PFSK-1 (cell line): Measurements from ENCODE around the gene TBC1D16.

Experiments
- POLR2AphosphoS5 ChIP-seq: IDR thresholded peaks from 2 replicates; pipeline ENCODE4 v1.6.1; 2012; ENCODE audit warnings: low read depth, mild to moderate bottlenecking, control low read depth, low read length, moderate library complexity
- TAF1 ChIP-seq: IDR thresholded peaks from 2 replicates; pipeline ENCODE4 v1.6.1; 2012; ENCODE audit warnings: low read length, control low read depth, borderline replicate concordance; ENCODE audit not compliant: insufficient read depth
- TF ChIP-seq, protein P1 (sequence below), 2 experiments: IDR thresholded peaks; 2 replicates each; pipeline versions ENCODE4 v1.6.1 to v1.8.0; 2011 to 2012; ENCODE audit warnings: low read depth in 2 of 2, low read length in 2 of 2, control low read depth in 1 of 2, inconsistent platforms in 1 of 2, mild to moderate bottlenecking in 1 of 2, moderate library complexity in 1 of 2; ENCODE audit not compliant: insufficient read depth in 1 of 2

DNA sequence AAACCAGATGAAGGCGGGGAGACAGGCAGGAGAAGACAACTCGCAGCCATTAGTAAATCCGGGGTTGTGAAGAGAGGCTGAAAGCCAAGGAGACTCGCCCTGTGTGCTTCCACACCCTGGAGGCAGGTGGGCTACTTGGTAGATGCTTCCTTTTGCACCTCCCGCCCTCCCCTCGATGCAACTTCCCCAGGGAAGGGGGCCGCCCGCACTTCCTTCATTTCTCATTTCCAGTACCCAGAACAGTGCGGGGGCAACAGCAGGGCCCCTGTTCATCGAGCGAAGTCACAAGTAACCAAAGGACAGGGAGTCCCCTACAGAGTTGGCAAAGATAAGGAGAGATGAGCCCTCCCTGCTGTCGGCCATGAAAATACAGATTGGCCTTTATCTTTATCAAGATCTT, 25.7 kb upstream of the TBC1D16 start:
- TF ChIP-seq, protein P1, sequence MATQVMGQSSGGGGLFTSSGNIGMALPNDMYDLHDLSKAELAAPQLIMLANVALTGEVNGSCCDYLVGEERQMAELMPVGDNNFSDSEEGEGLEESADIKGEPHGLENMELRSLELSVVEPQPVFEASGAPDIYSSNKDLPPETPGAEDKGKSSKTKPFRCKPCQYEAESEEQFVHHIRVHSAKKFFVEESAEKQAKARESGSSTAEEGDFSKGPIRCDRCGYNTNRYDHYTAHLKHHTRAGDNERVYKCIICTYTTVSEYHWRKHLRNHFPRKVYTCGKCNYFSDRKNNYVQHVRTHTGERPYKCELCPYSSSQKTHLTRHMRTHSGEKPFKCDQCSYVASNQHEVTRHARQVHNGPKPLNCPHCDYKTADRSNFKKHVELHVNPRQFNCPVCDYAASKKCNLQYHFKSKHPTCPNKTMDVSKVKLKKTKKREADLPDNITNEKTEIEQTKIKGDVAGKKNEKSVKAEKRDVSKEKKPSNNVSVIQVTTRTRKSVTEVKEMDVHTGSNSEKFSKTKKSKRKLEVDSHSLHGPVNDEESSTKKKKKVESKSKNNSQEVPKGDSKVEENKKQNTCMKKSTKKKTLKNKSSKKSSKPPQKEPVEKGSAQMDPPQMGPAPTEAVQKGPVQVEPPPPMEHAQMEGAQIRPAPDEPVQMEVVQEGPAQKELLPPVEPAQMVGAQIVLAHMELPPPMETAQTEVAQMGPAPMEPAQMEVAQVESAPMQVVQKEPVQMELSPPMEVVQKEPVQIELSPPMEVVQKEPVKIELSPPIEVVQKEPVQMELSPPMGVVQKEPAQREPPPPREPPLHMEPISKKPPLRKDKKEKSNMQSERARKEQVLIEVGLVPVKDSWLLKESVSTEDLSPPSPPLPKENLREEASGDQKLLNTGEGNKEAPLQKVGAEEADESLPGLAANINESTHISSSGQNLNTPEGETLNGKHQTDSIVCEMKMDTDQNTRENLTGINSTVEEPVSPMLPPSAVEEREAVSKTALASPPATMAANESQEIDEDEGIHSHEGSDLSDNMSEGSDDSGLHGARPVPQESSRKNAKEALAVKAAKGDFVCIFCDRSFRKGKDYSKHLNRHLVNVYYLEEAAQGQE (IDR thresholded peaks at IDR 0.05; ENCODE audit: insufficient read depth in 1 of 2, low read depth in 2 of 2, low read length in 2 of 2): no peak
- TF ChIP-seq POLR2AphosphoS5 (no peak), TAF1 (no peak)
